SIG-M5 treated with dmso at 0.1 percent for 504 hours (cell line): ENCODE measurements around the gene SLC35F3.
A peak's percentile ranks its signal among the peaks of the same experiment; 100 is the strongest.
"Not testable (repeated sequence)": the region's sequence is repeated elsewhere in the genome, so short reads cannot be mapped to it uniquely, and the experiment has no call there.

Source experiments
- DNase-seq: peaks from one replicate; lab custom pipeline; 2025; ENCODE audit not compliant: unreplicated experiment; lab: John Stamatoyannopoulos, UW

The SLC35F3 gene

GRCh38 chr1:234185438-234185837, 281.0 kb downstream of the SLC35F3 start:
- no peak for DNase-seq

- DNase-seq = no peak
Measured at GRCh38 chr1:234186037-234186688, 281.7 kb downstream of the SLC35F3 start.

GRCh38 chr1:234188454-234188792, 283.9 kb downstream of the SLC35F3 start:
- DNase-seq = no peak

GRCh38 chr1:234197839-234198238, 293.4 kb downstream of the SLC35F3 start:
- DNase-seq = no peak

GRCh38 chr1:234199476-234200127, 295.1 kb downstream of the SLC35F3 start:
- DNase-seq = no peak

GRCh38 chr1:234200566-234200965, 296.1 kb downstream of the SLC35F3 start:
- no peak for DNase-seq

GRCh38 chr1:234201600-234201999, 297.1 kb downstream of the SLC35F3 start:
- no peak for DNase-seq

GRCh38 chr1:234205966-234206365, 301.5 kb downstream of the SLC35F3 start:
- DNase-seq = no peak

GRCh38 chr1:234206651-234207284, 302.3 kb downstream of the SLC35F3 start:
- DNase-seq = no peak

- DNase-seq = no peak
Measured at GRCh38 chr1:234208351-234208750, 303.9 kb downstream of the SLC35F3 start.

GRCh38 chr1:234208791-234209190, 304.3 kb downstream of the SLC35F3 start:
- no peak for DNase-seq

GRCh38 chr1:234210429-234210828, 306.0 kb downstream of the SLC35F3 start:
- DNase-seq = not testable (repeated sequence)

GRCh38 chr1:234211855-234212254, 307.4 kb downstream of the SLC35F3 start:
- not testable (repeated sequence) for DNase-seq

- DNase-seq = peak; percentile 75
Measured at GRCh38 chr1:234212764-234213657, 308.5 kb downstream of the SLC35F3 start.

- DNase-seq = peak; percentile 93
Measured at GRCh38 chr1:234213658-234214128, 309.2 kb downstream of the SLC35F3 start.

- peak; percentile 85 for DNase-seq
Measured at GRCh38 chr1:234214129-234214910, 309.8 kb downstream of the SLC35F3 start.

- DNase-seq = no peak
Measured at GRCh38 chr1:234214911-234215892, 310.7 kb downstream of the SLC35F3 start.

GRCh38 chr1:234216116-234216703, 311.7 kb downstream of the SLC35F3 start:
- no peak for DNase-seq

- DNase-seq = no peak
Measured at GRCh38 chr1:234217316-234217840, 312.9 kb downstream of the SLC35F3 start.
